ENCODE measurements around the gene KLF13.

KLF13 gene

DNA sequence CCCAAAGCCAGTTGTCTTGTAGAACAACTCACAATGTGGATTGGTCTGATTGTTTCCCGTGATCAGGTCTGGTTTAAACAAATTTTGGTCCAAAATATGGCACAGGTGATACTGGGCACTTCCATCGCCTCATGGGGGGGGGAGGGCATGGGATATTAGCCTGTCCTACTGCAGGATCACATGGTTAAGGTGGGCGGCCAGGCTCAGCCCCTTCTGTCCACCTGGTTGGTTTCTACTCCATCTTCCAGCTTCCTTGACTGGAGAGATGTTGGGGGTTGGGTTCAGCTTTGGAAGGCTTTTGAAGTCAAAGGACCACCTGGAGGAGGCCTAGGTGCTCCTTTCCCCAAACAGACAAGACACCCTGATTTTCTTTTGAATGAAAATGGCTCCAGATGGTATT lies 7.2 kb downstream of the KLF13 start:
- DNase-seq = no peak

DNA sequence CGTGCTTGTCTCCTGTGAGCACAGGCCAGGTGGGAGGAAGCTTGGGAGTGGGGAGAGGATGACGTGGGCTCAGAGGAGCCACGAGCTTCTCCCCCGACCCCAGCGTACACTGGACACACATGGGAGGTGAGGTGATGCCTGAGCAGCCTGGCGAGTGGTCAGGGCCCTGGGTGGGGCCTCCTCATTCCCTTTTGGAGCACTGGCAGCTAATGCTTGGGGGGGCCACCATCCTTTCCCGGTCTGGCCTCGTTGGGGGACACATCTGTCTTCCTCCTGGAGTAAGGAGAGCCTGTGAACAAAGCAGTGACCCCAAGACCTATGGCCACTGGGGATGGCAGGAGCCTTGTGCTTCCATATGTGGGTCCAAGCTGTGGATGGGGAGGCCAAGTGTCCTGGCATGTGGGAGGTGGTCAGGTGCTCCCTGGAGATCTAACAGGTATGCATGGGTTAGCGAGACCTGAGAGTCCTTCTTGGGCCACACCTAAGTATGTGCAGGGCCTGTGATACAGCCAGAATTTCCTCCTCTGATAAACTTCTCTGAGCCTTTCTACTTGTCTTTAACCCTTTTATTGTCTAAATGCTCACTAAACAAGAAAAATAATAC lies 9.5 kb downstream of the KLF13 start:
- DNase-seq = no peak

DNA sequence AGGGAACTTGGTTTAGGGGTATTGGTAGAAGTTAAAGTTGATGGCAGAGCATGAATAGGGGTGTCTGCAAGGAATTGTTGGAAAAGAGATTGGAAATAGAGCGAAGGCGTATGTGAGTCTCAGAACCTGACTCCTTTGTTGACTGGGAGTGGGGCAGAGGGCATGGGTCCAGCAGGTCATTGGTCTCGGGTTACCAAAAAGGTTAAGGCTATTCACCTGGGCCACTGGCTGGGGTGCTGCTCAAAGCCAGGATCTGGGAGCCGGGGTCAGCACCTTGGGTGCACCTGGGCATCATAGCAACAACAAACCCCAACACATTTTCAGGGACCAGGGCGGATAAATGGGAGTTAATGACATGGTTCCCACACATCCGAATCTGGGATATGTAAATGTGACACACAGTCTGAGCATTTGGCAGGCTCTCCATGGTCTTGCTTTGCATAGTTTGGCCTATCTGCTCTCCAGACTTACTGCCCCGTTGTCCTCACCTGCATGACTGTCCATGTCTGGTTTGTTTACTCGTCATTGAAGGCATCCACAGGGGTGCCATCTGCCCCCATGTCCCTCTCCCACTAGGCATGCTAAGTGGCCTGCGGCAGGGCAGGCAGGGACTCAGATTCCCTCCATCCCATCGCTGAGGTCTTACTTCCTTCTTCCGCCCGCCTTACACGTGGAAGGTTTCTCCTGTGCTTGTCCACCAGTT lies 10.1 kb downstream of the KLF13 start:
- DNase-seq = no peak

DNA sequence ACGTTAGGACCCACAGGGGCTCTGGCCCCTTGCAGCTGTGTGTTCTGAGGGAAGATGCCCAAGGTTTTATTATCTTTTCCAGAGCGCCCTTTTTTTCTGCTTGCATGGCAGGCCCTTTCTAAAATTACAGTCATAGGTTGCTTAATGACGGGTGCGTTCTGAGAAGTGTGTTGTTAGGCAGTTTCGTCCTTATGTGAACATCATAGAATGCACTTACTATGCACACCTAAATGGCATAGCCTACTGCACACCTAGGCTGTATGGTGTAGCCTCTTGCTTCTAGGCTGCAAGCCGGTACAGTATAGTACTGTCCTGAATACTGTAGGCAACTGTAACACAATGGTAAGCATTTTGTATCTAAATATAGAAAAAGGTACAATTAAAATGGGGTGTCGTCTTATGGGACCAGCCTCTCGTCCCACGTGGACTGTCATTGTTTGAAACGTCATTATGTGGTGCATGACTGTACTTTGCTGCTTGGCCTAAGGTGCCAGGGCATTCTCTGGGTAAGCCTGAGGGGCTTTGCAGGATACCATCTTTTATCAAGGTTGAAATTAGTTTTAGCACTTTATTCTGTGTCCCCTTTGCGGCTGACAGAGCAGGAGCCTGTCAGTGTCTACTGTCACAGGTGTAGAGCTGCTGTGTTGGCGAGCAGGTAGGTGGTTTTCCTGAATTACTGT lies 10.9 kb downstream of the KLF13 start:
- DNase-seq = no peak

DNA sequence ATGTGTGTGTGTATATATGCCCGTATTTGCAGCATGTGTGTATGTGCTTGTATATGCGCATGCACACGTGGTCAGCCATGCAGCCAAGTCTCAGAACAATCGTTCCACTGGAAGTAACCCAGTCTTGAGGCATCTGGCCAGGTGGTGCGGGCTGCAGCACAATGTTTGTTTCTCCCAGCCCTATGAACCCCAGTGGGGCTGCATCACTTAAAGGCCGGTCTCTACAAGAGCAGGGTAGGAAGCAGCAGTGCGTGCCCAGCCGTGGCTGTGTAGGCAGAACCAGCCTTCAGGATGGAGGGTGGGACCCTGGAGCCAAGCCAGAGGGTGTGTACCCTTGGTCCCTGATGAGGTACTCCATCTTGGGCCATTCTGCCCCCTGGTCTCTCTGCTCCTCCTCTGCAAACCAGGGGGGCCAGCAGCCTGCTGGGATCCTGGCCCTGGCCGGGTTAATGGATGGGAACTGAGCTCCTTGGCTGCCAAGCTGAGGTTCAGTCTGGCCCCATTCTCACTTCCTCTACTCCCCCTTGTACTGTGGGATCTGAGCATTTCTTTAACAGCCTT lies 11.8 kb downstream of the KLF13 start:
- DNase-seq = no peak

DNA sequence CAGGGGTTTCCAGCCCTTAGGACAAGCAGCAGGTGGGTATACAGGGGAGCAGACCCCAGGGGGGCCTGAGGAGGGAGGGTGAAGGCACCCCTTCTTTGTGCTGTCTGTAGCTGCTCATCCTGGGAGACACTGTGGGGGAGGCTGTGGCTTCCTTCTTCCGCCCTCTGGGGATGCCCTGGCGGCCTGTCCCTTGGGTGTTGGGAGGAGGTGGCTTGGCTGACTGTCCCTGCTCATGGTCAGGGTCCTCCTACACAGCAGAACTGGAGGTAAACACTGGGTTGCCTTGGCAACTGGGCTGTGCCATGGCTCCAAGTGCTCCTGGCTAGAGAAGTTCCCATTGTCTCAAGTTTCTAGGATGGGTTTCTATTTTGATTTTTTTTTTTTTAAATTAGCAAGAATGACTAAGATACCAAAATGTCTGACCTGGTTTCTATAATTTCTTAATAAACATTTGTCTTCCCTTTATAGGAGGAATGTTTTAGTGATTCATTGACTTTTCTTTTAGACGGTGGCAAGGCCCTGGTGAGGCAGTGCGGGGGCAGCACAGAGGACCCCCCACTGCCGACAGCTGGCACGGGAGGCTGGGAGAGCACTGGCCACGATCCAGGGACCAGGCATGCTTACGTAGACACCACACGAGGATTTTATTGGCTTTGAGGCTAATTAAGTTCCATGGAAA lies 12.4 kb downstream of the KLF13 start:
- peak in 2 of 5 experiments; percentile 37 to 45 for DNase-seq

DNA sequence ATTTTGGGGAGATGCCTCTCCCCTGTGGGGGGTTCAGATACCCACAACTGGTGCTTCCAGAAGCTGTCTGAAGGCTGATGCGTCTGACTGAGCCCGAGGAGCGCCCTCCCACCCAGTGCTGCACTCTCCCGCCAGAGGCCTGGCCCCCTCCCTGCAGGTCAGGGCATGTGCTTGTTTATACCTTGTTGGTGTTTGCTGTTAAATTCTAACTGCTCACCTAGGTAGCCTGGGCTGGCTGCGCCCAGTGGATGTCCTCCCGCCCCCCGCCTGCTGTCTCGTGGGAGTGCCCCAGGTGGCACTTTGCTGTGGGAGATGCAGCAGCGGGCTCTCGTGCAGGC lies 12.9 kb downstream of the KLF13 start:
- DNase-seq = no peak

DNA sequence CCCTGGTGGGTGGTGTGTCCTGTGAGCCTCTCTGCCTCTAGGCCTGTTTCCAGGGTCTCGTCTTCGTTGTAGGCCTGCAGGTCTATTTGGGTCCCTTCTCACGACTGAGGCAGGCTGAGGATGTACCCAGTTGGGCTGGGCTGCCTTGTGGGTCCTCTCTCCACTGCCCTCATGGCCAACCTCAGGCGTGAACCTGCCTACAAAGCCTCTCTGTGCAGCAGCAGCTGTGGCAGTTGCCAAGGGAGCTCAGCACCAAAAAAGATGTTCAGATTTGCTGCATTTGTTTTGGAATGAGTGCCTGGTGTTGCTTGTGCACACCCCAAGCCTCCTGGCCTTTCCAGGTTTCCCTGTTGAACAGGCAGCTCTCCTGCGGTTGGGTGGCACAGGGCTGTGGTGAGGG lies 13.4 kb downstream of the KLF13 start:
- no peak for DNase-seq

DNA sequence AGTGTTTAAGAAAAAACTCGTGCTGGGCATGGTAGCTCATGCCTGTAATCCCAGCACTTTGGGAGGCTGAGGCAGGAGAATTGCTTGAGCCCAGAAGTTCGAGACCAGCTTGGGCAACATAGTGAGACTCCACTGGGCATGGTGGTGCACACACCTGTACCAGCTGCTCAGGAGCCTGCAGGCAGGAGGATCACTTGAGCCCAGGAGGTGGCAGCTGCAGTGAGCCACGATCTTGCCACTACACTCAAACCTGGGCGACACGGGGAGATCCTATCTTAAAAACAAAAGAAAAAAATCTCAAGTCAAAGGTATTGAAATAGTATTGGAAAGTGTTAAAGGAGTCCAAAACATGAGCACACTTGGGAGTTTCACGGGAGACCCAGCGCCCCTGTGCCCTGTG lies 14.0 kb downstream of the KLF13 start:
- peak in 1 of 5 experiments; percentile 42 for DNase-seq

DNA sequence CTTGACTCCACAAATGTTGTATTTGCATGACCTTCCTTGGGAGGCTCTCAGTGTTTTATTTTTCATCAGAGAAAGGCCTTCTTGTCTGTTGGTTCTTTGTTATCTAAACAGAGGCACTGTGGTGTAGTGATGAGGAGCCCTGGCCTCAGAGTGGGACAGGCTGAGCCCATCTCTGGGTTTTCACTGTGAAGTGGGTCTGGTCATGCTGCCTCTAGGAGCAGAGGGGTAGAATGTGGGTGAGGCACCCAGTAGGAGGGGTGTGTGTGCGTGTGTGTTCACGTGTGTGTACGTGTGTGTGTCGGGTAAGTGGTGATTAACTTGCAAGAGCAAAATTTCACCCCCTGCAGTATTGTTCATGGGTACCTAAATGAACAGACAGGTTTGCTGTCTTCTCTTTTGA lies 14.4 kb downstream of the KLF13 start:
- no peak for DNase-seq

DNA sequence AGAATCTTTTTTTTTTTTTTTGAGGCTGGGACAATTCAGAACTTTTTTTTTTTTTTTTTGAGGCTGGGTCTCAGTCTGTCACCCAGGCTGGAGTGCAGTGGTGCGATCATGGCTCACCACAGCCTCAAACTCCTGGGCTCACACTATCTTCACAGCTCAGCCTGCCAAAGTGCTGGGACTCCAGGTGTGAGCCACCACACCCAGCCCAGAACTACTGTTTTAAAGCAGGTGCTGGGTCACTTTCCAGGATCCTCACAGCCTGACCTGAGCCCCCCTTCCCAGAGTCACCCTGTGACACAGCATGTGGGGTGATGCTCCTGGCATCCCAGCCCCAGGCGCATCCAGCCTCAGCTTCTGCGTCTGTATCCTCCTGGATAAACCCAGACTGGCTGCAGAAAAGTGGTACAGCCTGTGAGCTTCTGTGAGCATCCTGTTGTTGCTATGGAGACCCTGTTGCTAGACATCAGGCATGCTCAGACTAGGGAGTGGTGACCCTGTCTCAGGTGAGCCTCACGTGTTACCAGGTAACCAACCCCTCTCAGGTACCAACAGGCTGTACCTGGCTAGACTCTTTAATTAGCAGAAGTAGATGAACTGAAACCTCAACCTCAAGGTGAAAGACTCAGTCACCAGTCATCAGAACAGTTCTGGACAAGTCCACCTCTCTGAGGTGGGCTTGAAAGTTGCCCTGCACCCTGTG lies 15.0 kb downstream of the KLF13 start:
- peak in 1 of 5 experiments; percentile 79 for DNase-seq

DNA sequence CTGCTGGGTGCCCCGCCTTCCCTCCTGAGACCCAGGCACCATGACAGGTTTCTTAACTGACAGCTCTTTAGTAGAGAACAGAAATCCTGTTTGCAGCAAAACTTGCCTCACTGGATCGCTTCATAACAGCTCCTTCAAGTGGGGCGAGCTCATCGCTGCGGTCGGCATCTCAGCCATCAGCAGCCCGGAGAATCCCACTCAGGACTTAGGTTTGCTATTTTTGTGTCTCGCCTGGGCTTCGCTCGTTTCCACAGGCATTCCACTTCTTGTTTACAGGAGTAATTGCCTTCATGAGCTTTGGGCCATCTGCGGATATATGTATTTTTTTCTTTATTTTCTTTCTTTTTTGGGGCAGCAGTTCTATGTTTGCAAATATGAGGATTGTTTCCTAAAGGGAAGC lies 15.7 kb downstream of the KLF13 start:
- DNase-seq = no peak

DNA sequence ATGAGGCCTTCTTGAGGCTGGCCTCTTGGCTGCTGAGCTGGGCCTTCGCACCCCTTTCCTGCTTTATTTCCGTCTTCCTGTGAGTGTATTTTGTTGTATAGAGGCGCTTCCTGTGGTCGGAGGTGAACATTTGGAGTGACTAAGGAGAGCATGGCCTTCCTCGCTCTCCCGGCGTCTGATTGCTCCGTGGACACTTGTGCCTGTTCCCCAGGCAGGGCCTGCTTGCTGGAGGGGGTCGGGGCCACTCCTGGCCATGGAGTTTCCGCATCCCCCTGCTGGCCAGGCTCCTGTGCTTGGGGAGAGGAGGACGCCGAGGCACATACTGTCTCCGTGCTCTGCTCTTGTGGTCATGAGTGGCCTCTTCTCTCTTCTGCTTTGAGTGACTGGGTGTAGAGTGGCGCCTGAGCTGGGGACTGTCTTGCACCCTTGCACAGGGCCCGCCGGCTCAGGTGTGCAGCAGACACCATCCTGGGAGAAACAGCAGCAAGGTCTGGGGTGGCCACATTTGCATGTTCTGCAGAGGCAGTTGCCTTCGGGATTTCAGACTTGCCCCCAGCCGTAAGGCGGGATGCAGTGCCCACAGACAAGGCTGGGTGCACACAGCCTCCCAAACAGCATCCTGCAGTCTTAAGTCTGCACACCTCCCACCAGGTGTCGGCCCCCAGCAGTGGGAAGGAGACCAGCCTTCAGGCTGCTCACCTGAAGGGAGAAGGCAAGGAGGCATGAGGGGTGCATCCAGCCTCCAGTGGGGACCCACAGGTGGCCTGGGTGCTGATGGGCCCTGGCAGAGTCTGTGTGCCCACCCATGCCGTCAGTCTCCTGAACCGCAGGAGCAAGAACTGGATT lies 16.4 kb downstream of the KLF13 start:
- DNase-seq = peak in 1 of 5 experiments; percentile 53

DNA sequence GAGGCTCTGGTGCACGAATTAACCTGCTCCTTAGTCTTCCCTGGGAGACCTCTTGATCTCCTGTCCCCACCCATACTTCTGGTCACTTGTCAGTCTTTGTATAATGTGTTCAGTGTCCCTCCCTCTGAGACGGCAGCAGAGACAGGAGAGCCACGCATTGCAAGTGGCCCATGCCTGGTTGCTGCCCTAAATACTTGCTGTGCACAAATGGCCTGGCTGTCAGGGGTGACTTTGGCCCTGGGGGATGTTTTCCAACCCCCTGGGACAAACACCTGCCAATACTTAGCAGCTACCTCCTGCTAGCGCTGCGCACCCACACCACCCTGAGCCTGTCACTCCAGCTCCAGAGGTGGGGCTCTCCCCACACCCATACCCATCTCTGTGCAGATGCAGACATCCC lies 17.2 kb downstream of the KLF13 start:
- no peak for DNase-seq

DNA sequence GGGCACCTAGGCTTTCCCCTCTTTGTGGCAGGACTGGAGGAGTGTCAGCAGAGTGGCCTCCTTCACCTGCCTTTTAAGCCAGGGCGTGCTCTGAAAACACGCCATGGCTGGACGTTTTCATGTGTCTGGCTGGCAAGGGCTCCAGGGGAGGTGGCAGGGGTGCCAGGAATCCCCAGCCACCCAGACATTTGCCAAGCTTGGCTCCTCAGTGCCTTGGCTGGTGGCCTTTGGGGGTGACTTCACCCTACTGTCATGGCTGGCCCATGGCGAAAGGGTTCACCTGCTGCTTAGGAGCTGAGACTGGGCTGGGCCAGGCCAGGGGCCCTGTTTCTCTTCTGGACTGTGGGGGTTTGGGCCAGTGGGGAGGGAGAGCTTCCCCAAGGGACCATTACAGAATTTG lies 17.6 kb downstream of the KLF13 start:
- DNase-seq = no peak

DNA sequence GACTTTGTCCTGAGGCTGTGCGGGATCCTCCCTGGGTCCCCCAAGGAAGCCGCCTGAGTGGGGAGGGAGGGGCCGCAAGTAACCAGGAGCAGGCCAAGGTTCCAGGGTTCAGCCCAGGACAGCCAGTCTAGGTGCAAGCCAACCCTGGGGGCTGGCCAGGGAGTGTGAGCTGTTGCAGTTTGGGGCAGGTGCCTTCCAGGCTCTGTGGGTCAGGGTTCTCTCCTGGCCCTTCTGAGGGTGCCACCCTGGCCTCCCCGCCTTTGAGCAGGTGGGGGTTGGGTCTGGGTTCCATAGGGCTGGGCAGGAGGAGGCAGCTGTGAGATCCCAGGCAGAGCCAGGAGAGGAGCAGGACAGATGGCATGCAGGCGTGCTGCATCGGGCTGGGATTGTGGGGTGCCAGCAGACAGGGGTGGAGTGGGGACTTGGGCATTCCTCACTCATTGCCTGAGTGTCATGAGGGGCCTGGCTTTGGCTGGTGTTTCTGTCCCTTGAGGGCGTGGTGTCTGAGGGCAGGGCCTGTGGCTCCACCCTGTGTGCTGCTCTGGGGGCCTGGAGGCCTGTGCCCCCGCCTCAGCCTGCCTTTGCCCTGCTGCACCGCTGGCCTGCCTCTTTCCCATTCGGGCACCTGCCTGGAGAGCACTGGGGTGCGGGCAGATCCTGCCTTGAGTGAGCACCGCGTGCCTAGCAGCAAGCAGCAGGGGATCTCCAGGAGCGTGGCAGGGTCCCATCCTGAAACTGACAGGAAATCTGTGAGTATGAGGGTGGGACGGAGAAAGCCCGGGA lies 18.4 kb downstream of the KLF13 start:
- peak in 1 of 5 experiments; percentile 47 for DNase-seq

DNA sequence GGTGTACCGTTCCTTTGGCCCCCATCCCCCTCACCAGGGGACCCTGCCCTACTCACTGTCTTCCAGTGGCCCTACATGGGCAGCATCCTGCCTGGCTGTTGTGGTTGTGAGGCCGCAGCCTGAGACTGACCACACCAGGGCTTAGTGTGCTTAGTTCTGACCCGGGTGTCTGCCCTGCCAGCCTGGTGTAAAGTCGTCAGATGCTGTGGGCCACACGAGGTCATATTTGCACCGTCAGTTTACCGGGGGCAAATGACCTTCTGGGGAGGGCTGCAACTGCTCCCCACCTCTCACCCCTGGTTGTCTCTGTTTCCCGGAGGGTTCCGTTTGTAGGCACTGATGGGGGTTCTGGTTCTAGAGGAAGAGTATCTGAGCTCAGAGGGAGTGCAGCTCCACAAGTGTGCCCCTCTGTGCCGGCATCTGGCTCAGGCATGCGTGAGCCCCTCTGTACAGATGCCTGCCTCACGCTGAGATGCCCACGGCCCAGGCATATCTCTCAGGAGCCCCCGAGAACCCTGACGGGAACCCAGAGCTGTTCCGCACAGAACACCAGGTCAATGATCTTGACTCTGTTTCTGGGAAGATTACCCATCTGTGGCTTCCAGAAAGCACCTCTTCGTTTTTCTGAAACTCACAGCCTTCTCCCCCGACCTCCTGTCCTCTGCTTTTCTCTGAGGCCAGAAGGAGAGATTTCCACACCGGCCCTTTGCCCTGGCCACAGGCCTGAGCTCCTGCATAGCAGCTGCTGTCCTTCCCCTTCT lies 19.2 kb downstream of the KLF13 start:
- no peak for DNase-seq

DNA sequence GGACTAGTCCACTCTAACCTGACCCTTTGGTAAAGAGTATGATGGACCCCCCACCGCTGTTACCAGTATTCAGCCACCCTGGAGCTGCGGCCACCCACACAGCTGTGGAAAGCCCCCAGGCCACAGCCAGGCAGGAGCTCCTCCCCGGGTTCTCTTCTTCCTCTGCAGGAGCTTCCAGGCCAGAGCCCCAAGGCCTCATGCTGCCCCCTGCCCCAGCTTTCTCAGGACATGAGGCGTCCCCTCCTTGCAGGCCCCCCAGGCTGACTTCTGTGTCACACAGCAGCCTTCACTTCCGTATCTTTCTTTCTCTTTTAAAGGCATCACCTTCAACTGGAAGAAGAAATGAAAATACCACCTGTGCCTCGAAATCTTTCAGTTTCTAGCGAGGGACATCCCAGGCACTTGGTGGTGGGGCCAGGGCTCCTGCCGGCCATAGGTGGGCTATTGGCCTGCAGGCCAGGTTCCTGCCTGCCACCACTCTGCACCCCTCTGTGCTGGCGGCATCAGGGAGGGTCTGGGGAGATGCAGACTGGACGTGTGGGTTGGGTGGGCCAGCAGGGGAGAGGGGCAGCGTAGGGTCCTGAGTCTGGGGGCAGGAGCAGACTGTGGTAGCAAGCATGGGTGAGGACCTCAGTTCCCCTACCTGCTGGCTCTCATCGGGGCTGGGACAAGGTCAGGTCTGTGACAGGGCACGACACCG lies 19.9 kb downstream of the KLF13 start:
- peak in 1 of 5 experiments; percentile 51 for DNase-seq
